Stimulated activated CD4-positive, alpha-beta T cell treated with anti-CD3 and anti-CD28 coated beads, Interleukin-1b, Interleukin-23, amount 100 ng/mL, for 48 hours (primary cell): ENCODE data around the gene NSMCE4A.
"Not testable (repeated sequence)": the region's sequence is repeated elsewhere in the genome, so short reads cannot be mapped to it uniquely, and the experiment has no call there.

ENCODE experiments used
- DNase-seq: peaks from one replicate; pipeline ENCODE4 v3.0.0-alpha.2; 2020

Gene NSMCE4A

GRCh38 chr10:121988361-121989324 lies 13.6 kb upstream of the NSMCE4A start, which contains the start of gene TACC2:
TSS of gene TACC2 (plus strand) at chr10:121989163. CDS start at chr10:122021982, 32,819 bp downstream.
- peak; percentile 28 for DNase-seq

GRCh38 chr10:121984463-121984862 lies 9.4 kb upstream of the NSMCE4A start:
- no peak for DNase-seq

DNA sequence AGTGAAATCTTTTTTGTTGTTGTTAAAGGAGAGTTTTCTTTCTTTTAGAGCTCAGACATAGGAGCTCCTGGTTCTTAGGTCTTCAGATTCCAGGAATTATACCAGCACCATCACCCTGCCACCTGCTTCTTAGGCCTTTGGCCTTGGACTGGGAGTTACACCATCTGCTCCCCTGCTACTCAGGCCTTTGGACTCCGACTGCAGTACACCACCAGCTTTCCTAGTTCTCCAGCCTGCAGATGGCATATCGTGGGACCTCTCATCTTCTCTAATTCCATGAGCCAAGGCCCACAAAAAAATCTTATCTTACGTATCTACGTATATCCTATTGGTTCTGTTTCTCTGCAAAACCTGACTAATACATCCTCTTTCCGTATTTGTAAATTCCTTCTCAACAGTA lies 8.8 kb upstream of the NSMCE4A start:
- no peak for DNase-seq

- DNase-seq: no peak
Measured at GRCh38 chr10:121981346-121981745, 6.3 kb upstream of the NSMCE4A start.

DNA sequence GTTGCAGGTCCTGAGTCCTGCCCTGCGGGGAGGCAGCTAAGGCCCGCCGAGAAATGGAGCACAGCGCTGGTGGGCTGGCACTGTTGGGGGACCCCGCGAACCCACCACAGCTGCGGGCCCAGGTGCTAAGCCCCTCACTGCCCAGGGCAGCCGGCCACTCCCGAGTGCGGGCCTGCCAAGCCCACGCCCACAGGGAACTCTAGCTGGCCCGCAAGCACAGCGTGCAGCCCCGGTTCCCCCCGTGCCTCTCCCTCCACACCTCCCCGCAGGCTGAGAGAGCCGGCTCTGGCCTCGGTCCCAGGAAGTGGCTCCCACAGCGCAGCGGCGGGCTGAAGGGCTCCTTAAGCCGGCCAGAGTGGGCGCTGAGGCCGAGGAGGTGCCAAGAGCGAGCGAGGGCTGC lies 3.5 kb upstream of the NSMCE4A start:
- no peak for DNase-seq

- no peak for DNase-seq
Measured at GRCh38 chr10:121976607-121977006, 1.6 kb upstream of the NSMCE4A start.

GRCh38 chr10:121975295-121976086 lies 474 bp upstream of the NSMCE4A start:
- no peak for DNase-seq

- DNase-seq: no peak
Measured at GRCh38 chr10:121974019-121974534, 940 bp downstream of the NSMCE4A start.

- not testable (repeated sequence) for DNase-seq
Measured at GRCh38 chr10:121969086-121969485, 5.9 kb downstream of the NSMCE4A start.

DNA sequence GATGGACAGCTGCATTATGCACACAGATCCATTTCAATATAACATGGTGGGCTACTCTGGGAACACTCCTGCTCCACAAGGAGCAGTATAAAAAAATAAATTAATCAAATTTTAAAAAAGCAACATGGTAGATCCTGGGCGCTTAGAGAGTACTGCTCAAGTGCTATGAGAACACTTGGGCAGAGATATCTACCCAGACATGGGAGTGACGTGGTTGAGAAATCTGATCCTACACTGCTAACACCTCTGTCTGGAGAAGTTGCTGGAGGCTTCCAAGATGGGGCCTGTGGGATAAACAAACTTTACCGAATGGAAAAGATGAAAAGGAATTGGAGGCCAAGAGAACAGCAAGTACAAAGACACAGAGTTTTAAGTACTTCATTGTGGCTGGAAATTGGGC lies 9.0 kb downstream of the NSMCE4A start:
- no peak for DNase-seq

GRCh38 chr10:121961456-121961855 lies 13.6 kb downstream of the NSMCE4A start:
- no peak for DNase-seq

DNA sequence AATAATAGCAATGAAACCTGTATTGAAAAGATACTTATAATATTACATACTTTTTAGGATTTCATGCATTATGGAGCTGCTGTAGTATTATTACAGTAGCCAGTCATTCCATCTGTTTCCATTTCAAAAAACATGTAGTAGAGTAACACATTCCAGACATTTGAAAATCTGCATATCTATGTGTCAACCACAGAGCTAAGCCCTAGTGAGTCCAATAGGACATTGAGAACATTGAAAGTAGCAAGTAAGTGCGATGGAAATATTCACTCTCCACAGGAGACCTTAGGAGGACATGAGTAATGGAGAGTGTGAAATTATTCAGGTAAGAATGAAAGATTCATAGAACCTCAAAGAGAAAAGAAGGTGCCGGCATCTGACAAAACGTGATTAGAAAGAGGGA lies 15.3 kb downstream of the NSMCE4A start:
- no peak for DNase-seq

GRCh38 chr10:121956111-121957061 lies 18.6 kb downstream of the NSMCE4A start:
- no peak for DNase-seq

- no peak for DNase-seq
Measured at GRCh38 chr10:121952226-121952625, 22.8 kb downstream of the NSMCE4A start.

- DNase-seq: no peak
Measured at GRCh38 chr10:121949451-121949850, 25.6 kb downstream of the NSMCE4A start.

DNA sequence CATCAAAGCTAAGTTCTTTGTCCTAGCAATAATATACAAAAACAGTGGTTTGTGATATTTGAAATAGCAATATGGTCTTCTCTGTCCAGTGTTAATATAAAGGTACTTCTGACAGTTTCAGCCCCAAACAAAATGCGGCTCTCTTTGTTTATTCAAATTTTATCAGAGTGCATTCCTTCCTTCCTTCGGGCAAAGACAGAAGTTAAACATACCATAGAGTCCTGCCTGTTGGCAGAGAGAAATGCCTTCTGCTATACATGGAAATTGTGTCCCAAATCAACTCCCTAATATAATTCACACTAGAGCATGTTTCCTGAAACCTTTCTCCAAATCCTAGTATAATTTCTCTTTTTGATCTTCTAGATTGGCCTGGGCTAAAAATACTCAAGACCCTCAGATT lies 26.0 kb downstream of the NSMCE4A start:
- no peak for DNase-seq

GRCh38 chr10:121947343-121948330 lies 27.4 kb downstream of the NSMCE4A start:
- DNase-seq: no peak

DNA sequence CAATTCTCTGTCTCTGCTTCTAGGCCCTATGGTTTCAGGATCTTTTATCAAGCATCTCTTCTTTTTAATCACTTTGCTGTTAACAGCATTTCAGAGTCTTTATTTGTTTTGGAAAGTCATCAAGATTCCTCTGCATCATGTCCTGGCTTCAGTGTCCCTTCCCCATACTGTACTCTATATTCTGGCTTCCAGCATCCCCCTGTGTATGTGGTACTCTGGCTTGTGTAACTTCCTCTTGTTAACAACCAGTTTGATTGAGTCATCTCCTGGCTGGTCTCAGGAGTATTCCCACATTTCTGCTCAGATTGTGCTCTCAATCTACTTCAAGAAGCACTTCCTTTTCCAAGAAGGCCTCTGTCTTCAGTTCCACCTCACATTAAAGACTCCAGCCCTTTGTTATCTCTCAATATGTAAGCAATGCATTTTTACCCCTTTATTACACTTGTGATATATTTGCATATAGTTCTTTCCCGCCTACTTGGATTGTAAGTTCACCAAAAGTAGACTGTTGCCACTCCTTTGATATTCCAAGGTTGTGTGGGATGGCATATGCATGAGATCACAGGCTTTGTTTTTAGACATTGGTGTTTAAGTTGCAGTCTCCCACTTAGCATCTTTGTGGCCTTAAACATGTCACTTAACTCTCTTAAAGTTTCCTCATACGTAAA lies 32.1 kb downstream of the NSMCE4A start:
- DNase-seq: no peak

- DNase-seq: no peak
Measured at GRCh38 chr10:121941532-121941931, 33.5 kb downstream of the NSMCE4A start.

DNA sequence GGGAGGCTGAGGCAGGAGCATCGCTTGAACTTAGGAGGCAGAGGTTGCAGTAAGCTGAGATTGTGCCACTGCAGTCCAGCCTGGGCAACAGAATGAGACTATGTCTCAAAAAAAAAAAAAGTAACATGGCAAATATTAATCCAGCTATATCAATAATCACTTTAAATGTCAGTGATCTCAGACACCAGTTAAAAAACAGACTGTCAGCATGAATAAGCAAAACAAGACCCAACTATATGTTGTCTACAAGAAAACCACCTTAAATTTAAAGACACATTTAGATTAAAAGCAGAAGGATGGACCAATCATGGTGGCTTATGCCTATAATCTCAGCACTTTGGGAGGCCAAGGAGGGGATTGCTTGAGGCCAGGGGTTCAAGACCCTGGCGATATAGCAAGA lies 38.7 kb downstream of the NSMCE4A start:
- no peak for DNase-seq
